NCI-H2029 (cell line): ENCODE data around the gene GLCE.

Experiments
- DNase-seq: peaks from one replicate; lab custom pipeline; 2025; lab: John Stamatoyannopoulos, UW

GLCE gene

GRCh38 chr15:69206079-69206478, 45.6 kb downstream of the GLCE start:
- no peak for DNase-seq

DNA sequence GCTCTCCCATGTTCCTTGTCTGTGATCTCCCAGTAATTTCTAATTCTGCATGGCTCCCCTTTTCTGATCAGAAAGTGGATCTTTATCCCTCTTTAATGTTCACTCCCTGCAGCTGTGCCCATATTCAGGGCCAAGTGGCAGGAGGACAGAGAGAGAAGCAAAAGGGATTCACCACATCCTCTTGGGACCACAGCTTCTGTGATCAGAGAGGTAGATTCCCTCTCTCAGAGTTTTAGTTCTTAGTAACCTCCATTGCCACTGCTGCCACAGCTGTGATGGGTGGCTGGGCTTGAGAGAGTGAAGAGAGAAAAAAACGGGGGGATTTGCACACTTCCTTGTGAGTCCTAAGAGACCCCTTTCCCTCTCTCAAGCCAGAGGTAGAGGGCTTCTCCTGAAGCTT, 49.2 kb downstream of the GLCE start:
- DNase-seq = no peak

- DNase-seq = no peak
Observed at GRCh38 chr15:69210574-69210973, 50.1 kb downstream of the GLCE start.

GRCh38 chr15:69213786-69214185, 53.4 kb downstream of the GLCE start:
- no peak for DNase-seq

GRCh38 chr15:69215314-69216035, 55.0 kb downstream of the GLCE start:
- DNase-seq = no peak

- DNase-seq = no peak
Observed at GRCh38 chr15:69217381-69217780, 56.9 kb downstream of the GLCE start.

DNA sequence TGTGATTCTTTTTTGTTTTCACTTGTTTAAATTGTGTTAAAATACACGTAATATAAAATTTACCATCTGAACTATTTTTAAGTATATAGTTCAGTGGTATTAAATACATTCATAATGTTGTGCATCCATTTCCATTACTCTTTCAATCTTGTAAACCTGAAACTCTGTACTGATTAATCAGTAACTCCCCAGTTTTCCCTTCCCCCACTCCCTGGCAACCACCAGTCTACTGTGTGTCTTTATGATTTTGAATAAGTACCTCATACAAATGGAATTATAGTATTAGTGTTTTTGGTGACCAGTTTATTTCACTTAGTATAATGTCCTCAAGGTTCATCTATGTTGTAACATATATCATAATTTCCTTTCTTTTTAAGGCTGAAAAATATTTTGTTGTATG, 59.3 kb downstream of the GLCE start:
- DNase-seq = no peak

DNA sequence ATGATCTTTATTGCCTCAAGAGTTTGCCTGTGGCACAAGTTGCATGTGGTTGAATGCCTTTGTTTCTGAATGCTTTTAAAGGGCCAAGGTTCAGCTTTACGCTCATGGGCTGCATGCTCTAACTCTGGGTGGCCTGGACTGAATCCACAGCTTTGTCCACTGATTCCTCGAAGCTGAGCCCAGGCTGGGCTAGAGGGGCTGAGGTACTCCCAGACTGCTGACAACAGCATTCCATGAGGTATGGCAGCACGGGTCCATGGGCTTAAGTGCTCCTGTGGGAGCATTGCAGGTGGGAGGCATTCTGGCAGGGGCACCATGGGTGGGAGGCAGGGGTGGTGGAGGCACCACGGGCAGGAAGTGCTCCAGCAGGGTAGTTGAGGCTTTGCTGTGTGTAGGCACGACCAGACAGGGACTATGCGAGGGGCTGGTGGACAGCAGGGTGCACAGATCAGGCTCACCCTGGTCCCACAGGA, 61.6 kb downstream of the GLCE start:
- DNase-seq = no peak

DNA sequence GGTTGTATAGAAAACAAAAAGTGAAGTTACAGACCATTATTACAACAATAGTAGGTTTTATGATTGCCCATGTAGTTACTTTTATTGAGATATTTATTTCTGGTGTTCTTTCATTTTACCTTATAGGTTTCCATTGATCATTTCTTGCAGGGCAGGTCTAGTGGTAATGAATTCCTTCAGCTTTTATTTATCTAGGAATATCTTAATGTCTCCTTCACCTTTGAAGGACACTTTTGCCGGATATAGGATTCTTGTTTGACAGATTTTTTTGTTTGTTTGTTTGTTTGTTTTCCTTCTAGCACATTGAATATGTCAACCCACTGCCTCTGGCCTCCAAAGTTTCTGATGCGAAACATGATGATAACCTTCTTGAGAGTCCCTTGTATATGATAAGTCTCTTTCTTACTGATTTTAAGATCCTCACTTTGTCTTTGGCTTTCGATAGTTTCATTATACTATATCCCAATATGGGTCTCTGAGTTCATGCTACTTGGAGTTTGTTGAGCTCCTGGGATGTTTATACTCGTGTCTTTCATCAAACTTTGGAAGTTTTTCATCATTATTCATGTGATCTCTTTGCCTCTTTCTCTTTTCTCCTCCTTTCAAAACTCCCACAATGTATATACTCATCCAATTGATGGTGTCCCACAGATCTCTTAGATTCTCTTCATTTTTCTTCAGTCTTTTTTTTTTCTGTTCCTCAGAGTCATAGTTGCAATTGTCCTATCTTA, 62.8 kb downstream of the GLCE start:
- no peak for DNase-seq

GRCh38 chr15:69224383-69224782, 63.9 kb downstream of the GLCE start:
- DNase-seq = no peak

GRCh38 chr15:69225355-69226022, 65.1 kb downstream of the GLCE start:
- no peak for DNase-seq

- no peak for DNase-seq
Observed at GRCh38 chr15:69226023-69226355, 65.6 kb downstream of the GLCE start.

- DNase-seq = no peak
Observed at GRCh38 chr15:69232144-69232543, 71.7 kb downstream of the GLCE start.

- DNase-seq = no peak
Observed at GRCh38 chr15:69232765-69233164, 72.3 kb downstream of the GLCE start.

DNA sequence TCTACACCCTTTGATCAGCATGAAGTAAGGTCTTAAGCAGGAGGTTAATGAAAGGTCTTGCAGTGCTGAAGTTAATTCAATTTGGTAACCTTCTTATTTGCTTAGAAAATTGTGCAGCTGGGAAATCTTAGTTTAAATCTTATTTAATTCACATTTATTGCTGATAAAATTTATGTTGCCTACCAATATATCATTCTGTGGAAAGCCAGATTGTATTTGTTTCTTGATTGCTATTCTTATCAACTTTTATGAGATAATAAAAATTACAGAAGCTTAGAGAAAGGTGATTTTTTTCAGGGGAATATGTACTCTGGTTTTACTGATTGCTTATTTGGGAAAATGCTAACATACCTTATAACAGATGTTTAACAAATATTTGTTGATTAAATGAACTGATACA, 74.2 kb downstream of the GLCE start:
- no peak for DNase-seq

DNA sequence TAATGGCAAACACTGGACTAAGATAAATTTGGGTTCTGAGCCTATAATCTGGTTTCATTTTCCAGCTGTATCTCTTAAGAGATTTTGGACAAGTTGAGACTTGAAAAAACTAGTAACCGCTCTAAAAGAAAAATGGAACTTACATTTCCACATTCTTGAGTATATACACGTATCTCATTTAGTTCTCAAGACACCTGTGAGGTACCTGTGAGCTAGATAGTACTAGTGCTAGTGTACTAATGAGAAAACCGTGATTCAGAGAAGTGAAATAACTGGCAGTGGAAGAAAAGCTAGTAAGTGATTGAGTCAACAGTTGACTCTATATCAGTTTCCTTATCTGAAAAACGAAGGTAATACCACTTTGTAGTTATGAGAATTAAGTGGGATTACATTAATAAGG, 76.1 kb downstream of the GLCE start:
- DNase-seq = no peak

DNA sequence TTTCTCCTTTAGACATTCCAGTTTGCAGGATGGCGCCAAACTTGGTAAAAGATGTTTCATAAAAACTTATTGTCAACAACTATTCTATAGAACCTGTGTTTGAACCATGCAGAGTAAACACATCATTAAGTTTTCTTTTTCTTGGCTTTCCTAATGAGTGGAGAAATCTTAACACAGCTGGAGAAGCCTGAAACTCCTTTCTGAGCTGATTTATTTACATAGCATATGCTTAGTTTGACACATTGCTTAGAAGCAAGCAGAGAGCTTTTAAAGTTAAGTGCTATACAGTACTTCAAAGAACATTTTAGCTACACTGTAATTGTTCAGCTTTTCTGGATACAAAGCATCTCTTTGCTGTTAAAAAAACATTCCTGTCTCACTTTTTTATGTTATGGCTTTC, 77.3 kb downstream of the GLCE start:
- no peak for DNase-seq

GRCh38 chr15:69244798-69245197, 84.4 kb downstream of the GLCE start:
- no peak for DNase-seq

- DNase-seq = peak; percentile 6
Observed at GRCh38 chr15:69253156-69253555, 92.7 kb downstream of the GLCE start.

DNA sequence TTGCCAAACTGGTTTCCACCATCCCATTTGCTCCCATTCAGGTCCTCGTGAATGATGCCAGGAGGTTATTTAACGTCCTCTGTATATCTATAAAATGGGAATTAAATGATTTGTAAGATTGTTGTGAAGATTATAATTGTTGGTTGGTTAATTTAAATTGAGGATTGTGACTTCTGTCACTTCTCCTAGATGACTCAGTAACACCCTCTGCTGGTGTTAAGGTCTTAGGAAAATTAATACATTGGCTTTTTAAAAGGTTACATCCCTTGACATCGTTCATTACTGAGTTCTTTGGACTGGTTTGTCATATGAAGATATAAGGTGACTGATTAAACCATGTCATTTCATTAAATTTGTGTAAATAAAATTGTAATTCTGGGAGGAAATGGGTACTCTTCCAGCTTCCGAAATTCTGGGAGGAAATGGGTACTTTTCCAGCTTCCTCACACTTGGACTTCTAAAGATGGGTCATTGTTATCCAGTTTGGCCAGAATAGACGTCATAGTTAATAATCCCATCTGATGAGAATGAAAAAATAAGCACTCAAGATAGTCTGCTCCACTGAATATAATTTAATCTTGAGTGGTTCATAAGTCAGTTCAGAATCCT, 105.0 kb downstream of the GLCE start:
- no peak for DNase-seq

- no peak for DNase-seq
Observed at GRCh38 chr15:69271217-69271616, 110.8 kb downstream of the GLCE start.

- no peak for DNase-seq
Observed at GRCh38 chr15:69272139-69272538, 111.7 kb downstream of the GLCE start.

GRCh38 chr15:69272891-69273290, 112.5 kb downstream of the GLCE start:
- no peak for DNase-seq
